CD4-positive, alpha-beta T cell treated with Interleukin-4 for 4 hours (primary cell): ENCODE data around the gene WHAMM.
"Not testable (repeated sequence)": the region's sequence is repeated elsewhere in the genome, so short reads cannot be mapped to it uniquely, and the experiment has no call there.

Source experiments
- DNase-seq: peaks from one replicate; pipeline ENCODE4 v3.0.0-alpha.2; 2020

WHAMM gene

GRCh38 chr15:82843566-82843965 is 34.1 kb downstream of the WHAMM start:
- DNase-seq, result no peak

GRCh38 chr15:82845686-82846085 is 36.3 kb downstream of the WHAMM start:
- no peak for DNase-seq

- DNase-seq, result no peak
Measured at GRCh38 chr15:82846621-82847020, 37.2 kb downstream of the WHAMM start.

- no peak for DNase-seq
Measured at GRCh38 chr15:82847703-82848102, 38.3 kb downstream of the WHAMM start.

GRCh38 chr15:82848241-82848993 is 39.0 kb downstream of the WHAMM start:
- no peak for DNase-seq

DNA sequence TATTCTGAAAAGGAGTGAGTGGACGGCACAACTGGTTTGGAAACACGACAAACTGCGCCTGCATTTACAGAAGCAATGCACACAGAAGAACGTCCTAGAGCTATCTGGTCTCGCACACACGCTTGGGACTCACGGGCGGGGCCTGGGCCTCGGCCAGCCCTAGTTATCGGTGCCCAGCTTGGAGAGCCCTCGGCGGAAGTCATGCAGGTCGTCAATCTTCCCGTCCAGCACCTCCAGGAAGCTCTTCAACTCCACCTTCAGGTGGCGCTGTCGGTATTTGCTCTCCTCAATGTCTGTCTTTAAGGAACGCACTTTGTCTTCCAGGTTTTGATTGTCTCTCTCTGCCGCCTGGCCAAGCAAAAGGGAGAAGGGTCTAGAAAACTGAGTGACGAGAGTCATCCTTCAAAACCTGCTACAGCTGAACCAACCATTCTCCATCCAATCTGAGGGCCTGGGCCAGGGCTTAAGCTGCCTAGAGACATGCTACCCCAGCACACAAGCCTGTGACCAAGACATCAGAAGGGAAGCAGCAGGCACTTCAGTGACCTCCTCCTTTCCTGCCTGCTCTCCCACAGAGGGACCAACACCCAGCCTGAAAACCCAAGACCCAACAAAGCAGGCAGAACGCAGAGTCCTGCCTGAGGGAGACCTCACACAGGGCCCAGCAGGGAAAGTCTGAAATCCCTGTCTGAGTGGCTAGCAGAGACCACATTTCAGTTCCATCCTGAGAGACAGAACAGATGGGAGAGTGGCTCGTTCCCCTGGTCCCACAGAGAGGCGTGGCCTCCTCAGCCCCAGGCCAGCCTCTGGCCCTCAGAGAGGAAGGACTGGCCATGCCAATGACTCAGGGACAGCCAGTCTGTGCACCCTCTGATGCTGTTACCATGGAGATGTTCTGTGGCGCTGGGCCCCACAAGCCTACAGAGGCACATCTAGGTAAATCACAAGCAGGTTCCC is 40.4 kb downstream of the WHAMM start:
- DNase-seq, result peak; percentile 29

- no peak for DNase-seq
Measured at GRCh38 chr15:82850731-82851130, 41.3 kb downstream of the WHAMM start.

- no peak for DNase-seq
Measured at GRCh38 chr15:82851306-82851850, 42.0 kb downstream of the WHAMM start.

- DNase-seq, result no peak
Measured at GRCh38 chr15:82851981-82852511, 42.6 kb downstream of the WHAMM start.

DNA sequence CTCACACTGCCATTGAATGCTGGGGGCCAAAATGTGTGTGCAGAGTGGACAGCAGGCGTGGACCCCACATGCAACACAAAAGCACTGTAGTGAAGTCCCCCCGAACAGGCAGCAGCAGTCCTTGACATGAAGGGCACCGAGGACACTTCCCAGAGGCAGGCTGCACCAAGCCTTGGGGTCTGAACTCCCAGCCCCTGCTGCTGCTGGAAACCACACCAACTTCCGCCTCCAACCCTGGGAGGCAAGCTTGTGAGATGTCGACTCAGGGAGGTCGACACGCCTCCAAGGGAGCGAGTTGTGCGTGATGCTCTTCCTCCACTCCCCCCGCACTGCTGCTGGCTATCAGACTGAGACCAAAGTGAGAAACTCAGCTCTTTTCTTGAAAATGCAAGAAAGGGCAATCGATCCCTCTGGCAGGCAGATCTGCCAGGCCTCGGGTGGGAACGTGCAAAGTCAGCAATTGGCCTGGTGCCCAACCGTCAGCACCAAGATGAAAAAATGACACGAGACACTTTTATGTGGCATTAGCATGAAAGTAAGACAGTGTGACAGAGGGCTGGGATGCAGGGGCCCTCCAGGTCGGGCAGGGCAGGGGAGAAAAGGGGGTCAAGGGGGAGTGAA is 43.6 kb downstream of the WHAMM start:
- DNase-seq, result no peak

GRCh38 chr15:82854554-82854953 is 45.1 kb downstream of the WHAMM start:
- DNase-seq, result no peak

DNA sequence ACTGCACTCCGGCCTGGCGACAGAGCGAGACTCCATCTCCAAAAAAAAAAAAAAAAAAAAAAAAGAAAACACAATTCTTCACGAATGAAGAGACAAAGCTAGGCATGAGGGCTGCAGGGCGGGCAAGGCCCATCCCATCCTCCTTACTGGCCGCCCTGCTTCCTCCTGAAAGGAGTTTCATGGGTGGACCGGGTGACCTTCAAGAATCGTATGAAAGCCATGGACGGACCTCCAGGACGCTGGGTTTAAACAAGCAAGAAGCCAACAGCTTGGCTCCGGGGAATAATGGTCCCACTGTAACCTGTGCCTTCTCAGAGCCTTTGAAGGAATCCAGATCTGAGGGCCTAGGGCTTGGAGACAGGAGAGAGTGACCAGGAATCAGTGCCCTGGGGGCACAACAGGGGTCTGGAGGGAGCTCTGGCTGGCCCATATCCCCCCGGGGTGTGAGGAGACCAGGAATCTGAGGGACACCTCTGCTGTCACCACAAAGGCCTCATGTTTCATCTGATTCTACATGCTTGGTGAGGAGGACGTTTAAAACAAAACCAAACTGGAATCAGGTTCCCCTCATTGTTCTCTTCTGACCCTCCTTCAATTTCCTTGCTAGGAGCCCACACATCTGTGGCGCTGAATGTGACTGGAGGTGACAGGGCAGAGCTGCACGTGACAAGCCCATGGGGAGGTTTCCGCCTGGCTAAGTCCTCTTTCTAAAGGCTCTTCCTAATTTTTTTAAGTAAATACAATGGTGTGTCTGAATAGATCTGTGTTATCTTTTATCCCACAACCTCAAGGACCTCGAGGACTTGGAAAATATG is 46.1 kb downstream of the WHAMM start:
- DNase-seq, result no peak

DNA sequence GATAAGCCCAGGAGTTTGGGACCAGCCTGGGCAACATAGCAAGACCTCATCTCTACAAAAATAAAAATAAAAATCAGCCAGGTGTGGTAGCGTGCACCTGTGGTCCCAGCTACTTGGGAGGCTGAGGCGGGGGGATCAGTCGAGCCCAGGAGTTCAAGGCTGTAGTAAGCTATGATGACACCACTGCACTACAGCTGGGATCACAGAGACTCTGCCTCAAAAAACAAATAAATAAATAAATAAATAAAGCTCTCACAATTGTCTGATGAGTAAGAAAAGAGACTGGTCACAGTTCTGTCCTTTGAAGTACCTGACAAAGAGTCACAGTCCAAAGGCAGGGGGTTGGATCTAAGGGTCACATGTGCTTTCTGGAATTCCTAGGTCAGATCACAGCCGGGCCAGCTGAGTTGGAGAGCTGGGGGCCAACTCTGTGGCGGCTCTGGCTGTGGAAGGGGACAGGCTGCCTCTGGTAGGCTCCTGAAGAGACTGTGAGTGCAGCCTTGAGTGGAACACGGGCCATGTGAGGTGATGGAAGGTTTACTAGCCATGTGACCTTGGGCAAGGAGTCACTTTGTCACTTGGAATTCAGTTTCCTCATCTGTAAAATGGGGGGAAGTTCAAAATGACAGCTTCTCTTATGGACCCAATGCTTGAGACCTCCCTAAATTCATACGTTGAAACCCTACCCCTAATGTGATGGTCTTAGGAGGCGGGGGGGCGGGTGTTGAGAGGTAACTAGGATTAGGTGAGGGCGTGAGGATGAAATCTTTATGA is 47.2 kb downstream of the WHAMM start:
- DNase-seq, result no peak

- no peak for DNase-seq
Measured at GRCh38 chr15:82858932-82859331, 49.5 kb downstream of the WHAMM start.

GRCh38 chr15:82862886-82863285 is 53.5 kb downstream of the WHAMM start:
- DNase-seq, result no peak

- DNase-seq, result no peak
Measured at GRCh38 chr15:82864967-82865366, 55.5 kb downstream of the WHAMM start.

GRCh38 chr15:82865581-82865980 is 56.2 kb downstream of the WHAMM start:
- DNase-seq, result not testable (repeated sequence)

GRCh38 chr15:82865981-82866380 is 56.6 kb downstream of the WHAMM start:
- not testable (repeated sequence) for DNase-seq

GRCh38 chr15:82870727-82871320 is 61.4 kb downstream of the WHAMM start:
- no peak for DNase-seq

DNA sequence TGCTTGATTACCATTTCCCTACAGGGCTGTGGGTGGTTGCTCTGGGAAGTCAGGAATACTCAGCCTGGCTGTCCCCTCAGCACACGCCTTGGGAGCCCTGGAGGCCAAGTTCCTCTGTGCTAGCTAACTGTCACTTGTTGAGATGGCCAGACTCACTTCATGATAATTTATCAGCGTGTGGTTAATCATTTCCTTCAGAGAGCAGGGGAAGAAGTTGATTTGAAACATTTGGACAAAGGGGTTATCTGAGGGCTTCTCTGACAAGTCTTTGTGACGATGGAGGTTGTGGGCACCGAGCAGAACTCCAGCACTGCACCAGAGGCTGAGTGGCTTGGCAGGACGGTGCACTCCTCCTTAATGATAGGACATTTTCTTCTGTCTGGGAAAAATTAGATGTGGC is 61.9 kb downstream of the WHAMM start:
- no peak for DNase-seq
